GM23338 (cell line): ENCODE results near the gene CTRB1.

Source experiments
- CREB1 ChIP-seq: fragments of 250-450 bp; sonication (Bioruptor Pico); IDR thresholded peaks from 2 replicates; pipeline ENCODE4 v1.5.0; 2020; ENCODE audit warnings: low read depth, mild to moderate bottlenecking, moderate library complexity
- CTCF ChIP-seq, 2 experiments: fragments of 200-600 bp in 1 of 2; sonication (generic) in 1 of 2; conservative IDR thresholded peaks; 2 replicates each; pipeline versions ENCODE4 v1.5.1 to v1.6.1; 2016 to 2017; ENCODE audit warnings: antibody characterized with exemption in 2 of 2, low read depth in 2 of 2, mild to moderate bottlenecking in 2 of 2, moderate library complexity in 1 of 2
- EZH2 ChIP-seq: fragments of 200-600 bp; sonication (generic); IDR thresholded peaks from one replicate; pipeline ENCODE4 v1.8.0; 2017; ENCODE audit warnings: antibody characterized with exemption, mild to moderate bottlenecking, low read depth; ENCODE audit not compliant: unreplicated experiment
- EZH2phosphoT487 ChIP-seq: fragments of 200-600 bp; sonication (generic); IDR thresholded peaks from one replicate; pipeline ENCODE4 v1.8.1; 2018; ENCODE audit warnings: antibody characterized with exemption; ENCODE audit not compliant: unreplicated experiment
- JUNB ChIP-seq: IDR thresholded peaks from one replicate; pipeline ENCODE4 v1.6.1; 2016; ENCODE audit warnings: antibody characterized with exemption; ENCODE audit not compliant: unreplicated experiment
- NANOG ChIP-seq: IDR thresholded peaks from 2 replicates; pipeline ENCODE4 v1.6.1; 2016; ENCODE audit warnings: antibody characterized with exemption, borderline replicate concordance
- POLR2AphosphoS5 ChIP-seq: IDR thresholded peaks from 2 replicates; pipeline ENCODE4 v1.6.1; 2016; ENCODE audit warnings: antibody characterized with exemption, low read depth
- REST ChIP-seq: IDR thresholded peaks from one replicate; pipeline ENCODE4 v1.6.1; 2018; ENCODE audit warnings: antibody characterized with exemption; ENCODE audit not compliant: unreplicated experiment
- STAT1 ChIP-seq: IDR thresholded peaks from one replicate; pipeline ENCODE4 v1.6.1; 2016; ENCODE audit warnings: antibody characterized with exemption; ENCODE audit not compliant: unreplicated experiment
- ZNF331 ChIP-seq: fragments of 250-450 bp; sonication (Bioruptor Pico); IDR thresholded peaks from 2 replicates; pipeline ENCODE4 v1.5.0; 2020; ENCODE audit warnings: low read depth, mild to moderate bottlenecking, moderate library complexity

GRCh38 chr16:75263963-75264445 is 45.2 kb downstream of the CTRB1 start:
- no peak for TF ChIP-seq REST
- TF ChIP-seq POLR2AphosphoS5, result no peak
- TF ChIP-seq CTCF (conservative IDR thresholded peaks at IDR 0.05; ENCODE audit: low read depth in 2 of 2), result no peak
- TF ChIP-seq EZH2, result no peak
- TF ChIP-seq ZNF331 (CRISPR knock-in tag), result no peak
- no peak for TF ChIP-seq CREB1 (CRISPR knock-in tag)
- TF ChIP-seq JUNB, result no peak
- no peak for TF ChIP-seq EZH2phosphoT487
- no peak for TF ChIP-seq STAT1
- no peak for TF ChIP-seq NANOG
